Ectodermal cell (in vitro differentiated cells): ENCODE results near the gene TCEA2.

Experiments used
- H3K27ac ChIP-seq: 2 replicates; pipeline ENCODE4 v1.7.0; 2013; ENCODE audit warnings: mild to moderate bottlenecking, low read depth, low read length; ENCODE audit not compliant: insufficient read depth, poor library complexity, severe bottlenecking
- H3K27me3 ChIP-seq: 2 replicates; pipeline ENCODE4 v1.7.0; 2013; ENCODE audit warnings: mild to moderate bottlenecking, low read length; ENCODE audit not compliant: insufficient read depth, control insufficient read depth, poor library complexity, severe bottlenecking
- H3K36me3 ChIP-seq: one replicate; pipeline ENCODE4 v1.7.0; 2013; ENCODE audit warnings: low read length; ENCODE audit not compliant: control insufficient read depth, insufficient read depth
- H3K4me1 ChIP-seq: one replicate; pipeline ENCODE4 v1.7.0; 2013; ENCODE audit warnings: low read length; ENCODE audit not compliant: control insufficient read depth, insufficient read depth
- H3K4me3 ChIP-seq: 2 replicates; pipeline ENCODE4 v1.7.0; 2013; ENCODE audit warnings: low read depth, low read length, control low read depth; ENCODE audit not compliant: insufficient read depth
- H3K9me3 ChIP-seq: 2 replicates; pipeline ENCODE4 v1.7.0; 2013; ENCODE audit warnings: mild to moderate bottlenecking, low read length, moderate library complexity; ENCODE audit not compliant: control insufficient read depth
- whole genome bisulfite sequencing, 2 experiments: methylation state at CpG; one replicate each; pipeline ENCODE4 v1.1.7; 2013; ENCODE audit warnings: missing lambda C conversion rate in 2 of 2; 5-methylcytosine and 5-hydroxymethylcytosine counted together

Gene TCEA2

GRCh38 chr20:64104667-64105451 lies 41.9 kb downstream of the TCEA2 start:
- Histone ChIP-seq H3K4me3 (no peak overlapping the region), H3K4me1 (no peaks in the 10 kb centered on the region), H3K36me3 (no peaks in the 10 kb centered on the region), H3K27ac (no peak overlapping the region), H3K27me3 (peaks cover 40% of the 10 kb centered on the region), H3K9me3 (no peaks in the 10 kb centered on the region)
- WGBS, 2 experiments: 94 to 95% methylated on average over 25 of the region's 25 CpGs

DNA sequence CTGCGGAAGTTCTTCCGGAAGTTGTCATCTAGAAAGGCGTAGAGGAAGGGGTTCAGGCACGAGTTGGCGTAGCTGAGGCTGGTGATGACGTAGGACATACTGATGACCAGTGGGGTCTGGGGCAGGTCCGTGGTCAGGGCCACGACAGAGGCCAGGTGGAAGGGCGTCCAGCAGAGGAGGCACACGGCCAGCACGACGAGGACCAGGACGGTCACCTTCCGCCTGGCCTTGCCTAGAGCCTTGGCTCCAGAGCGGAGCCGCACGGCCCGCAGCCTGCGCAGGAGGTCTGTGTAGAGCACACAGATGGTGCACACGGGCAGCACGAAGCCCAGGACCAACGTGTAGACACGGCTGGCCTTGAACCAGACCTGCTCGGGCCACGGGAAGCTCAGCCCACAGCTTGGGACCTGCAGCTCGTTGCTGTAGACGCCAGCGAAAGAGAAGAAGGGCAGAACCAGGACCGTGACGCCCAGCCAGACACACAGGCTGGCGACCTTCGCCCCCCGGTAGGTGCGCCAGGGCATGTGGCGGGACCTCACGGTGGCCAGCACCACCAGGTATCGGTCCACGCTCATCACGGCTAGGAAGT lies 42.9 kb downstream of the TCEA2 start:
- no peaks in the 10 kb centered on the region for H3K36me3 ChIP-seq
- no peak overlapping the region for H3K4me3 ChIP-seq
- H3K4me1 ChIP-seq: no peaks in the 10 kb centered on the region
- H3K9me3 ChIP-seq: no peaks in the 10 kb centered on the region
- H3K27ac ChIP-seq: no peak overlapping the region
- peaks cover 31% of the 10 kb centered on the region for H3K27me3 ChIP-seq
- 95% methylated on average over 39 of the region's 39 CpGs for WGBS, 2 experiments

GRCh38 chr20:64106435-64106961 lies 43.5 kb downstream of the TCEA2 start:
- H3K9me3 ChIP-seq: no peaks in the 10 kb centered on the region
- H3K4me3 ChIP-seq: no peak overlapping the region
- 94 to 95% methylated on average over 28 of the region's 28 CpGs for WGBS, 2 experiments
- no peaks in the 10 kb centered on the region for H3K36me3 ChIP-seq
- peaks cover 25% of the 10 kb centered on the region for H3K27me3 ChIP-seq
- no peaks in the 10 kb centered on the region for H3K4me1 ChIP-seq
- no peak overlapping the region for H3K27ac ChIP-seq

DNA sequence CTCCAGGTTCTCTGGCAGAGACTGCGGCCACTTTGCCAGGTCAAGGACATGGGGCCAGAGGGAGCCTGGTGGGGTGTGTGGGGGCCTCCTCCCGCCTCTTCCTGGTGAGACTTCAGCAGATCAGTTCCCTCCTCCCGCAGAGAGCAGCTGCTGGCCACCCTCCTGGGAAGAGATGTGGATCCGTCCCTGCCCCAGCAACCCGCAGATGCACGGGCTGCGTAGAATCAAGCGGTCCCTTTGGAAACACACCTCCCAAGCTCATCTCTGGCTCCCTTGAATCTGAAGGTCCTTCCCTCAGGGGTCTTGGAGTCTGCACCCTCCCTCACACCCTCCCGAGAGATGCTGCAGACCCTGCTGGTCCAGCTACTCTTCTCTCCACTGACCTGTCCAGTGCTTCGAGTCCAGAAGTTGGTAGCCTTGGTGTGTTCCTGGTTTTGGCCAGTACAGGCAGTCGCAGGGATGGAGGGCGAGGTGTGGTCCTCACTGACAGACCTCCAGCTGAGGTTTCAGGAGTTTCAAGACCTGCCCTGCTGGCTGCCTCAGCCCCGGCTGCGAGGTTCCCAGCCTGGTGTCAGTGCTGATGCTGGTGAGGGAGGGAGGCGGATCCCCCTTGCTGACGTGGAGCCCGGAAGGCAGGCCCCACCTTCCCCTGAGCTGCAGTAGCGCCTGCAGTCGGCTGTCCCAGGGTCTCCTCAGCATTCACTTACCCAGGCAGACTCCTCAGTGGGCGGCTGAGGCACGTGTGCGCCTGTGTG lies 44.2 kb downstream of the TCEA2 start, which contains the start of gene NPBWR2:
Gene NPBWR2 (minus strand): TSS at position 585 of the 755 bp plus-strand sequence. CDS start 734 bp downstream, outside the sequence.
- H3K4me3 ChIP-seq: no peak within 1 kb of the TSS

GRCh38 chr20:64107736-64108457 lies 44.9 kb downstream of the TCEA2 start:
- 90 to 91% methylated on average over 19 of the region's 19 CpGs for WGBS, 2 experiments
- Histone ChIP-seq H3K27ac (no peak overlapping the region), H3K4me3 (no peak overlapping the region), H3K9me3 (no peaks in the 10 kb centered on the region), H3K27me3 (peaks cover 11% of the 10 kb centered on the region), H3K4me1 (no peaks in the 10 kb centered on the region), H3K36me3 (no peaks in the 10 kb centered on the region)

More for the DNA sequence above, 44.2 kb downstream of the TCEA2 start, which contains the start of gene NPBWR2:
- H3K27me3 ChIP-seq: peaks cover 19% of the 10 kb centered on the region
- H3K36me3 ChIP-seq: no peaks in the 10 kb centered on the region
- no peaks in the 10 kb centered on the region for H3K4me1 ChIP-seq
- H3K9me3 ChIP-seq: no peaks in the 10 kb centered on the region
- H3K27ac ChIP-seq: no peak within 1 kb of the TSS
- 72 to 75% methylated on average over 22 of the region's 22 CpGs for WGBS, 2 experiments

DNA sequence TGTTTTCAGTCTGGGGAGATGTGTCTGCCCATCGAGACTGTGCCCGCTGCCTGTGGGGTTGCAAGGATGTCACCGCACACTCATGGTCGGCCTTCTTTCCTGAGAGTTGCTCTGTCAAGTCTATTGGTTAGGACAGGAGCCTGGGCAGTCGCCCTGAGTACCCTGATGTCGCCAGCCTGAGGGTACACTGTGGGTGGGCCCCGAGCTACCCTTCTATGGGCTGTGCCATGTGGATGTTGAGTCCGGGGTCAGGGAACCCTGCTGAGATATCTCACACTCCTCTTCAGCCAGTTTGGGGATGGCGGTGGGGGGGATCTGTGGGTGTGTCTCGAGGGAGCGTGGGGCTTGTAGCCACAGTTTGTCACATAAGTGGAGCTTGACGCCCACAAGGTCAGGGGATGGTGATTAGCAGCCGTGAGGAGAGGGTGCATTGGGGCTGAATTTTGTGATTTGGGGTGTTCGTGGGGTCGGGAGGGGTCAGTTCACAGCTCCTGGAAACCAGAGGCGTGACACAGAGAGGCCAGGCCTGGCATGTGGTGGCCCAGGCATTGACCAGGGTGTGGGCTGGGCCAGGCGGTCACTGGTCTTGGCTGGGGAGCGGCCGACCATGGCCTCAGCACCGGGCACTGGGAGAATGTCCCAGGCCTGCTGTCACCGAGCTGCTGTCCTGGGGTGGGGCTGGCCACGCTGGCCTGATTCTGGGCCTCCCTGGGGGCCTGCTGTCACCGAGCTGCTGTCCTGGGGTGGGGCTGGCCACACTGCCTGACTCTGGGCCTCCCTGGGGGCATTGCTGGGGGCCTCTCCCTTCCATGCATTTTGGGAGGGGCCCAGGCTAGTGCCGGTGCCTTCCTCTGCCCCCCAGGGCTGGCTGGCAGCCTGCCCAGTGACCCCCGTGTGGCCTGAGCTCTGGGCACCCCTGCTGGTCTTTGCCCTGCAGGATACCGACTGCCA lies 46.0 kb downstream of the TCEA2 start:
- Histone ChIP-seq H3K36me3 (no peaks in the 10 kb centered on the region), H3K27ac (no peak overlapping the region), H3K9me3 (no peaks in the 10 kb centered on the region), H3K27me3 (peaks cover under 1% of the 10 kb centered on the region), H3K4me1 (no peaks in the 10 kb centered on the region), H3K4me3 (no peak overlapping the region)
- WGBS, 2 experiments: 88 to 89% methylated on average over 26 of the region's 26 CpGs

DNA sequence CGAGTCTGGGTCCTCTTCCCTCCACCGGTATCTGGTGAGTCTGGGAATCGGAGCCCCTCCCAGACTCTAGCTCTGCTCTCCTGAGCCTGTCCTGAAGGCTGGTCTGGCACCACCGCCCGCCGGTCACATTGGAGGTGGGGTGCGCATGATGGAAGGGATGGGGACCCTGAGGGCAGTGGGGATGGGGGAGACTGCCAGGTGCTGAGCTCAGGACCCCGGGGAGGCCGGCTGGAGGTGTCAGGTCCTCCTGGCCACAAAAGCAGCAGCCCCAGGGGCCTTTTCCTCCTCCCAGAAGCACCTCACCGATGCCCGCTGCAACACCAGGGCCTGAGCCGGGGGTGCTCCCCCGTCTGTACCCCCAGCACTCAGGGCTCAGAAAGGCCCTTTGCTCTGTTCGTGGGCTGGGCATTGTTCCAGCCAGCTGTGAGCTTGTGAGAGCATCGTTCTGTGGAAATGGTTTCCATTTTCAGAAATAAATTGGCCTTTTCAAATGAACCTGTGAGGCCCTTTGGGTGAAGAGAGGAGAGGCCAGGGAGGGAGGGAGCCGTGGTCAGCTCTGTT lies 46.9 kb downstream of the TCEA2 start:
- H3K27me3 ChIP-seq: no peaks in the 10 kb centered on the region
- no peaks in the 10 kb centered on the region for H3K4me1 ChIP-seq
- no peak overlapping the region for H3K4me3 ChIP-seq
- WGBS, 2 experiments: 91 to 92% methylated on average over 16 of the region's 16 CpGs
- no peaks in the 10 kb centered on the region for H3K36me3 ChIP-seq
- H3K9me3 ChIP-seq: no peaks in the 10 kb centered on the region
- H3K27ac ChIP-seq: no peak overlapping the region

DNA sequence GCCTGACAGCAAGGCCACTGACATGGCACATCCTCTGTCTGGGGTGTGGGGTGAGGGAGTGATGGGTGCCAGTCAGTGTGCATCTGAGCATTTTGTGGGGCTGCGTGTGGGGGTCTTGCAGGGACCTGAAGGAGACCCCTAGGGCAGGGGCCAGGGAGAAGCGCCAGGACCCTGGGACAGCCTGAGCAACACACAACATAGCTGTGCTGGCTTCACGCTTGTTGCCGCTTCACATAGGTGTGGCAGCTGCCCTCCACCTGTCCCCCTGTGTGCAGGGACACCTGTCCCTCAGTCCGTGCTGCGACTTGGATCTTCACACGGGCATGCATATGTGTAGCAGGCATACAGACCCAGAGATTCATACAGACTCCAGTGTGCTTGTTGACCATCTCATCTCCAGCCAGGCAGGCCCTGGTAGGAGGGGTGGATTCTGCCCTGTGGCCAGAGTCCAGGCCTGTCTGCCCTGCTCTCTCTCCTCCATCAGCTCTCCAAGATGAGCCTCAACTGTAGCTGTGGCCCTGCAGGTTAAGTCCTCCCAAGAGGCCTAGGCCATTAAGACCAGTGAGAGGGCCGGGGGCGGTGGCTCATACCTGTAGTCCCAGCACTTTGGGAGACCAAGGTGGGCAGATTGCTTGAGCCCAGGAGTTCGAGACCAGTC lies 47.5 kb downstream of the TCEA2 start:
- Histone ChIP-seq H3K27ac (no peak overlapping the region), H3K4me3 (no peak overlapping the region), H3K9me3 (no peaks in the 10 kb centered on the region), H3K36me3 (no peaks in the 10 kb centered on the region), H3K4me1 (no peaks in the 10 kb centered on the region), H3K27me3 (no peaks in the 10 kb centered on the region)
- WGBS, 2 experiments: 94 to 96% methylated on average over 10 of the region's 10 CpGs
